Stimulated activated CD4-positive, alpha-beta T cell treated with anti-CD3 and anti-CD28 coated beads, Interleukin-4, amount 100 ng/mL, for 4 hours (primary cell): ENCODE data around the gene TMC8.
"Not testable (repeated sequence)": the region's sequence is repeated elsewhere in the genome, so short reads cannot be mapped to it uniquely, and the experiment has no call there.

Experiments used
- DNase-seq, 2 experiments: peaks; one replicate each; pipeline ENCODE4 v3.0.0-alpha.2; 2020

Gene TMC8

DNA sequence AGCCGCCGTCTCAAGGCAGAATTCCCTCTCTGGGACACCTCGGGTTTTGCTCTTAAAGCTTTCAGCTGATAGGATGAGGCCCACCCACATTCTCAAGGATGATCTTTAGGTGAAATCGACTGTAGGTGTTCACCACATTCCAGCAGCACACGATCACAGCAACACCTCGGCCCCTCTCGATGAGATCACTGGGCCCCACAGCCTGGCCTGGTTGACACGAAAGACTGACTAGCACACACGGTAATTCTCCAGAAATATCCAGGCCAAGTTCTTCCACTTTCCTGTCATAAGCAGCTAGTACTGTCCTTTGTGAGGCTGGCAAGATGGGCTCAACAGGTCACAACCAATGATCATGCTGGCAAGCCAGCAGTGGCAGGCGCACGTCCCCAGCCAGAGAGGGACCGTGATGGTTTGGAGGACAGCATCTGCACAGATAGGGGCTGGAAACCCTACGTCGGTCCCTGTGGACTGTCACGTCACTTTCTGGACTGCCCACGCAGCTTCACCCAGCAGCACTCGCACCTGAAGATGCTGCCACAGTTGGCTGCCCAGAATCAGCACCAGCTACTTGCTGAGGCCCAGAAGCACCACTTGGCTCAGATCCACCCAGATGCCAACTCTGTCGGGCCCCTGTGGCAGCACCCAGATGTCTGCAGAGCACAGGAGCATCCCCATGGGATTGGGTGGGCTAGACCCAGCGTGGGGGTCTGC is 19.4 kb upstream of the TMC8 start:
- no peak for DNase-seq

DNA sequence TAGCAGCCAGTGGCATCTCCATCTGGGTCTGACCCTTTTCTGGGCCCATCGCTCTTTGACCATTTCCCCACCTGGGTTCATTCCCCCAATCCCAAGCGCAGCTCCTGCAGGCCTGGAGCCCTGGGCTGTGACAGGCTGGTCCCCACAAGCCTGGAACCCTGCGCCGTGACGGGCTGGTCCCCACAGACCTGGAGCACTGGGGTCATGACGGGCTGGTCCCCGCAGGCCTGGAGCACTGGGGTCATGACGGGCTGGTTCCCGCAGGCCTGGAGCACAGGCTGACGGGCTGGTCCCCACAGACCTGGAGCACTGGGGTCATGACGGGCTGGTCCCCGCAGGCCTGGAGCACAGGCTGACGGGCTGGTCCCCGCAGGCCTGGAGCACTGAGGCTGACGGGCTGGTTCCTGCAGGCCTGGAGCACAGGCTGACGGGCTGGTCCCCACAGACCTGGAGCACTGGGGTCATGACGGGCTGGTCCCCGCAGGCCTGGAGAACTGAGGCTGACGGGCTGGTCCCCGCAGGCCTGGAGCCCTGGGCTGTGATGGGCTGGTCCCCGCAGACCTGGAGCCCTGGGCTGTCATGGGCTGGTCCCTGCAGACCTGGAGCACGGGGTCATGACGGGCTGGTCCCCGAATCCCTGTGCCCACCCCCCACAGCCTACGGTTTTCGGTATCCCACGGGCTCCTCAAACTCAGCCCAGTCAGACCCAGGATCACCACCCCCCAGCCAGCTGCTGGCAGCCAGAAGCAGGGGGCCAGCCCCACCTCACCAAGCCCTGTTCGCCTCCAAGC is 18.6 kb upstream of the TMC8 start:
- no peak for DNase-seq

DNA sequence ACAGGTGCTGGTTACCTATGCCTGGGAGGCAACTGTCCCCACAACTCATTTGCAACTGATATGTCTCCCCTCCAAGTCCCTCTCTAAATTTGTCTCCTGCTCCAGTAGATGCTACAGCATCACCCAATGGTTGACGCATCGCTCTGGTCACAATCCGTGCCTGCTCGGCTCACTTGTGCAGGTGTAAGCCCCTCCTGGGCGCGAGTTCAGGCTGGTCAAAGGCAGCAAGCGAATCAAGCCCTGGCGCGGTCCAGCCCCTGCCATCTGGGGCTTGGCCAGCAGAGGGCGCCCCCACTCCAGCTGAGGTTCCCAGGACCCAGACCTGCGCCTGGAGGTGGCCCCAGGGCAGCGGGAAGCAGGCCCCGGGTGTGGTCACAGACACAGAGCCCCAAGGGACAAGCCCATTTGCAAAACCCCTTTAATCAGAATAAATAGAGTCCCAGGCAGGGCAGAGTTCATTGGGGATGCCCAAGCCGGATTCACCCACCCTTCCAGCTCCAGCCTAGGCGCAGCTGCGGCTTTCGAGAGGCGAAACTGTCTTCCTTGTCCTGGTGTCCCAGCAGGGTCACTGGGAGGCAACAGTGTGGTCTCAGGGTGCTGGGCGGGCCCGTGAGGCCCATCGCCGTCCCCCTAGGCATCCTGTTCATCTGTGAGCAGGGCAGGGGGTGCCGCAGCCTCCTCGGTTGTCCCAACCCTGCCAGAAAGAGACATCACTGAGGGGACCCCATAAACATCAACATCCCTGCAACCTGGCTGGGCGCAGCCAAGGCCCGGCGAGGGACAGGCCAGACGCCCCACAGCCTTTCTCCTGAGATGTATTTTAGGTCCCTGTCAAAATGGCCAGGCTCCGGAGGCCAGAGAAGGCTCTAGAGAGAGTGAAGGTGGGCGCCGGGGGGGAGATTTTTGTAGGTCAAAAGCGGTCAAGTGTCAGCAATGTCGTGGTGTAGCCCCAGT is 17.8 kb upstream of the TMC8 start:
- DNase-seq: peak; percentile 57 to 81

DNA sequence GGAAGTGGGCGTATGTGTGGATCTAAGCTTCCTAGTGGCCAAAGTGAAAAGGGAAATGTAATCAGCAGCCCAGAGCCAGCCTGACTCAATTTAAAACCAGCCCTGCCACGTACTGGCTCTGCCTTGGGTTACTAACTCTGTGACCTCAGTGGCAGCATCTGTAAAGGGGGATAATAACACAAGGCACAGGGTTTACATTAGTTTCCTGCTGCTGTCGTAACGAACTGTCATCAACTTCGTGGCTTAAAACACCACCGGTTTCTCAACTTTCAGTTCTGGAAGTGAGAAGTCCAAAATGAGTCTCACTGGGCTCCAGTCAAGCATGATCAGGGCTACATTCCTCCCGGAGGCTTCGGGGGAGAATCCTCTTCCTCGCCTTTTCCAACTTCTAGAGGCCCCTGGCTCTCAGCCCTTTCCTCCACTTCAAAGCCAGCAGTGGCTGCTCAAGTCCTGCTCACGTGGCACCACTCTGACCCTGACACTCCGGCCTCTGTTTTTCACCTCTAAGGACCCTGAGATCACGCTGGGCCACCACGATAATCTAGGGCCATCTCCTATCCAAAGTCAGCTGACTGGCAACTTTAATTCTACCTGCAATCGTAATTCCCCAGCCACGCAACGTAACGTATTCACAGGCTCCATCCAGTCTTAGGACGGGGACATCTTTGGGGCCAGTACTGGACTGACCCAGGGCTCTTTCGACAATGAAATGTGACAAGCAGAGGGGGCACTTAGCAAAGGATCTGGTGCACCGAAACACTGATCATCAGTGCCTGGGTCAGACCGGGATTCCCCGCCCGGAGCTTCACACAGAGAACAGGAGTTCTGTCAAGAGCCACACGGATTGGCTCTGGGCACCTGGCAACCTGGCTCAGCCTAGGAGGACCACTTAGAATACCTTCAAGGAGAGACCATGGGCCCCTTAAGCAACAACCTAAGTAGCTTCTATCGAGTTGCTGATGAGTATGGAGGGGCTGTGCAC is 16.5 kb upstream of the TMC8 start:
- no peak for DNase-seq

DNA sequence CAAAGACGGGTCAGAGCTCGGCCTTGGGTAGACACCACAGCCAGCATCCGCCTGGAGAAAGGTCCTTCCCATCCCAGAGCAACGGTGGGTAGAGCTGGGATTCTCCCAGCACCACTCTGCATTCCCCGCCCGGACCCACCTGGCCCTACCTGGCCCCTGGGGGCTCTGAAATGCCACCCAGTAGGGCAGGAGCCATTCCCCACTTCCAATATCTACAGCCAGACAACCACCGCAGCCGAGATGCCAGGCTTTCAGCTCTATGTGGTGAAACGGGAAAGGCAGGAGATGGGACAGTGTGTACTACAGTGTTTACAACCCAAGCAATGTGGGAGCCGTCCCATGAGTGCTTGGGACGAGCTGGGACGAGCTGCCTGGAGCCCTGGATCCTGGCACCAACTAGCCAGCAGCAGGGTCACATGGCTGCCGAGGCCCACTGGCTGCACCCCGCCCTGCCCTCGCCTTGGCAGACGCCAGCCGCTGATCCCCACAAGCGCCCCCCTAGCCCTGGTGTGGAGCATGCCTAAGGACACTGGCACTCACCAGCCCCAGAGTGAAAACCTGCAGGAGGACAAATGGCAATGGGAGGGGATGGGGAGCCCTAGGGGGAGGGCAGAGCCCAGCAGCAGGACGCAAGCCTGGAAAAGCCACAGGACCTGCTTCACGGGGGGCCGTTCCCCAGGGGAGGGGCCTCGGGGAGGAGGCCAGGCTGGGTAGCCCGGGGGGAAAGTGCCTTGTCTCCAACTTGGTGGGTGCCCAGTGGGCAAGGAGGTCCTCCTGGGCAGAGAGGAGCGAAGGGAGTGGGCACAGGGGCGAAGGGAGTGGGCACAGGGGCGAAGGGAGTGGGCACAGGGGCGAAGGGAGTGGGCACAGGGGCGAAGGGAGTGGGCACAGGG is 15.5 kb upstream of the TMC8 start:
- DNase-seq: no peak

DNA sequence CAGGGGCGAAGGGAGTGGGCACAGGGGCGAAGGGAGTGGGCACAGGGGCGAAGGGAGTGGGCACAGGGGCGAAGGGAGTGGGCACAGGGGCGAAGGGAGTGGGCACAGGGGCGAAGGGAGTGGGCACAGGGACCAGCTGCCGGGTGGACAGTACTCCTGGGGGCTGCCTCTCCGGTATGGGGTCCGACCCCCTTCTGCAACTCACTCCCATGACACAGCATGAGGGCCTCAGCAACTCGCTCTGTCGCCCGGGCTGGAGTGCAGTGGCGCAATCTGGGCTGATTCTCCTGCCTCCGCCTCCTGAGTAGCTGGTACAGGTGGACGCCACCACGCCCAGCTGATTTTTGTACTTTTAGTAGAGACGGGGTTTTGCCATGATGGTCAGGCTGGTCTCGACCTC is 14.8 kb upstream of the TMC8 start:
- DNase-seq: not testable (repeated sequence)

DNA sequence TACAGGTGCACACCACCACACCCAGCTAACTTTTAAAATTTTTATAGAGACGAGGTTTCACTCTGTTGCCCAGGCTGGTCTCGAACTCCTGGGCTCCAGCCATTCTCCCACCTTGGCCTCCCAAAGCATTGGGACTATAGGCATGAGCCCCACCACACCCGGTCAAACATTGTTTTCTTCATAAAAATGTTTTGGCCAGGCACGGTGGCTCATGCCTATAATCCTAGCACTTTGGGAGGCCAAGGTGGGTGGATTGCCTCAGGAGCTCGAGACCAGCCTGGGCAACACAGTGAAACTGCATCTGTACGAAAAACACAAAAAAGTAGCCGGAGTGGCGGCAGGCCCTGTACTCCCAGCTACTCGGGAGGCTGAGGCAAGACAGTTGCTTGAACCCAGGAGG is 14.2 kb upstream of the TMC8 start:
- DNase-seq: no peak

DNA sequence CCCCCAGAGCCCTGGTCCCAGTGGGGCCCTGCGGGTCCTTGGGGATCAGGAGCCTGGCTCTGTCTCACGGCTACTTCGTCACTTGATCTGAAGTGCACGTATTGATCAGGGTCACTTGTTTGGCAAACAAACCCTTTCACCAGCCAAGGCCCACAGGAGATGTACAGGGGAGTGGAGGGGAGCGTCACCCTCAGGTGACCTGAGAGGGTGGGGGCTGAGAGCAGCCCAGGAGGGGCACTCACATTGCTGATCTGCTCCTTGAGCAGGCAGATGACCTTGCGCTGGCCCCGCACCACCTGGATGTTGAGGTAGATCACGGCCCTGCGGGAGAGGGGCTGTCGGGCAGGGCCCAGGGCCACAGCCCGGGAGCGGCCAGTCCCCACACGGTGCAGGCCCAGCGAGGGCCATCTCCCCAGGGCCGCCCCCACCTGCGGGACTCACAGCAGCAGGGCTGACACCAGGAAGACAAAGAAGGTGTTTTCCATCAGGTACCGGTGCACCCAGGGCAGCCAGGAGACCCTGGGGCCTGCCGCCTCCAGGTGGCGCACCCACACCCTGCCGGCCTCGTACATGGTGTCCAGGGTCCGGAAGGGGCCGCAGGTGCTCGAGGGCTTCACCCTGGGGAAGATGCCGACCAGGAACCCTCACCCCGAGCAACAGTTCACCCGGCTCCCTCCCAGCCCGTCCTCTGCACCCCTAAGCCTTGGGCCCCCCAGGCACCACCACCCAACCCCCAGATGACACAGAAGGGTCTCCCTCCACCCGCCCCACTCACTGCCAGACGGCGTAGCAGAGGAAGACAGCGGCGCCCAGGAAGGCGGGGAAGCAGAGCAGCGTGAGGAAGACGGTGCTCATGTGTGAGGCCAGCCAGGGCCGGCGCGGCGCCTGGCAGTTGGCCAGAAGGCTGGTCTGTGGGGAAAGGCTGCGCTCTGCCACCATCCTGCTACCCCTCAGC is 13.3 kb upstream of the TMC8 start:
- DNase-seq: no peak

DNA sequence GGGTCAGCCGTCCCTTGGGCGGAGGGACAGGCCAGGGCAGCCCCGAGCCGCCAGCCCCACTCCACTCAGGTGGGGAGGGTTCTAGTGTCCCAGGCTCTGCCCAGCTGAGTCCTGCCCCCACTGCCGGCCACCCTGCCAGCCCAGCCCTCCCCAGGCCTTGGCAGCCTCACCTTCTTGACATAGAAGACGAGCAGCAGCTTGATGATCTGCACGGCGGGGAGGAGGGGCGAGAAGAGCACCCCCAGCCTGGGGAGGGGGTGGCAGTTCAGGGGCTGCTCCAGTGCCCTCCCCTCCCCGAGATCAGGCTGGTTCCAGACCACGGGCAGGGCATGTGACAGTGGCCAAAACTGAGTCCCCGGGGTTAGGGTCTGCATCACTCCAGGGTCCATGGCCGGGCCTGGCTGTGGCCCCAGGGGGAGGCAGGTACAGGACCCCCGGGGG is 11.8 kb upstream of the TMC8 start:
- no peak for DNase-seq

DNA sequence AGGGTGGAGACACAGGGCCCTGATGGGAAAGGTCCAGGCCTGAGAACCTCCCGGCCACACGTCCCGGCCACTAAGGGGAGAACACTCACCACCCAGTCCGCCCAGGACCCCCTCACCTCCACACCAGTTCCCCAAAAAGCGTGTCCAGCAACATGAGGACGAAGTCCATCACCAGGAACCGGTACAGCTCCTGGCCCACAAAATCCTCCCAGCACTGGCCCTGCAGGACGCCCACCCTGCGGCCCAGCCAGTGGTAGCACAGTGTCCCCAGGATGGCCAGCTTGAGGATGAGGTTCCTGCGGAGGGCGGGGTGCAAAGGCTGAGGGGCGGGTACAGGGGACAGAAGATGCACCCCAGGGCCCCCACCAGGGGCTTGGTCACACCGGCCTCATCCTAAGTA is 10.0 kb upstream of the TMC8 start:
- no peak for DNase-seq

DNA sequence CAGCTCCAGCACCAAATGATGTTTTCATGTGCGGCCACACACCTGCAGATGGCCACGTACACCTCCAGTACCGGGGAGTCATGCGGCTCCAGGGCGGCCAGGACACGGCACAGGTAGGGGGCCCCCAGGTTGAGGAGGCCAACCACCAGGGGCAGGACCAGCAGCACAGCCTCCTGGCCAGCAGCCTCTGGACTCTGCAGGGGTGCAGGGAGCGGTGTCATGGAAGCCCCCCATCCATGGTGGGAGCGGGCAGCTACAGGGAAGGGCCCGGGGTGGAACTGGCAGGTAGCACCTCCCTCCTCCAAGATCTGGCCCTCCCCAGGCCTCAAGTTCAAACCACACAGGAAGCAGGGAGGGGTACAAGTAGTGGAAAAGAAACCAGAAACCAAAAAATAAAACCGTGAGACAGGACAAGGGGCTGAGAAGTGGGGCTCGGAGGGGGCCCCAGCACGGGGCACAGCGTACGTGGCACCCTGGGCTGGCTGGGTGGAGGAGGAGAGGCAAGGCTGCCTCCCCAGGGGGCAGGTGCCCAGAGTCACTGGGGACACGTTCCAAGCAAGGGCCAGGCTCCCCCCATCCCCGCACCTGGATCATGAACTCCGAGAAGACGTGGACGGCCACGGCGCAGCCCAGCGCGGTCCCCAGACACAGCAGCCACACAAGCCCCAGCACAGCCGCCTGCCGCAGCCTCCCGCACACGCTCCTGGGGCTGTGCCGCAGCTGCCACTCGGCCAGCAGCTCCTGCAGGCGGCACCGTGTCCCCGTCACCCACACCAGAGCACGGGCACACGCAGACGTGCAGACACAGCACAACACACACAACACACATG is 9.4 kb upstream of the TMC8 start:
- peak in 1 of 2 experiments; percentile 38 for DNase-seq

DNA sequence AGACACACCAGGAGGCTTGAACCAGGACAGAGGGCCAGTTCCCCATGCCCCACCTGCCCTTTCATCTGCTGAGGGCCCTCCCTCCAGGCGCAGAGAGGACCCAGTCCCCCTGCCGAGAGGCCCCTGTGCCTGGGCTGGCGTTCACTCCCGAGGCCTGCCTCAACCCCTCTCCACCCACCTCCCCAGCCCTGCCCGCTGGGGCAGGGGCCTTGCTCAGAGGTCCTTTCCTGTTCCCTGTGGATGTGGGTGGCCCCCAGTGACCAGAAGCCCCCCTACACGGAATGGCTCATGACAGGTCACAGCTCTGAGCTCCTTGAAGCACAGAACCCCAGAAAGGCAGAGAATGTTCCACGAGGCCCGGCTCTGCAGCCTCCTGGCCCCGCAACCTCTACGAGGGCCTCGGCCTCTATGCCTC is 8.8 kb upstream of the TMC8 start:
- no peak for DNase-seq

DNA sequence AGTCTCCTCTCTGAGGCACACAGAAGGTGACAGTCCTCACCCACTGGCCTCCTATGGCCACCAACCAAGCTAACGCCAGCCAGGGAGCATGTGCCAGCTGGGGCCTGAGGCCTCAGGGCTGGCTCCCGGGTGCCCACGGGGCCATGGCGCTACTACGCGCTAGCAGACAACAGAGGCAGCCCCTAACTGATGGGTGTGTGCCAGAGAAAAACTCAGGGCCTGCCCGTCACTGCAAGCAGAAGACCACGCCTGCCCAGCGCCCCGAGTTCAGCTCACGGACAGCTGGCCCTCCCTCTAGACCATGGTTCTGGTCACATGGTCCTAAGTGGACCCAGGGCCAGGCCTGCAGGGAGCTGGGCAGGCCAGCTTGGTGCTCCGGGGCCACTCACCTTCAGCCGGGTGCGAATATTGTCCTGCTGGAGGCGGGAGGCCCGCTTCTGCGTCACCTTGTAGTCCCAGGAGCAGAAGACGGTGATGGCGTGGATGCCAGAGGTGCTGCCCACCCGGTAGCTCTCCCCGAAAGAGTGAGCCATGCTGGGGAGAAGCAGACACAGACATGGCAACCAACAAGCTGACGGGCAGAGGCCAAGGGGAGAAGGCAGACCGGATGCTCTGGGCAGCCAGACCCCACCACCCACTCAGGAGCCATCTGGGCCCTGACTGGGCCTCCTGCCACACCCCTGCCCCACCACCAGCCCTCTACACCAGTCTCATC is 8.2 kb upstream of the TMC8 start:
- DNase-seq: no peak

DNA sequence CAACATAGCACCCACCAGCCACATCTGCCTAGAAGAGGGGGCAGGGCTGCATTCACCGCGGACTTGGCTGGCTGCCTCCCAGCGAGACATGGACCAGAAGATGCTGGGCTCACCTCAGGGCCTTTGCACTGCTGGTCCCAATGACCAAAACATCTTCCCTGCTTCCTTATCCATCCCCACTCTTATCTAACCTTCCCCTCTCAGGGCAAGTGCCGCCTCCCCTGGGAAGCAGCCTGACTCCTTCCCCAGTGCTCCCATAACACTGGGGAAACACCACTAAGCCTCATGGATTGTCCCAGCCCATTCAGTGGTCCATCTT is 7.7 kb upstream of the TMC8 start:
- no peak for DNase-seq

DNA sequence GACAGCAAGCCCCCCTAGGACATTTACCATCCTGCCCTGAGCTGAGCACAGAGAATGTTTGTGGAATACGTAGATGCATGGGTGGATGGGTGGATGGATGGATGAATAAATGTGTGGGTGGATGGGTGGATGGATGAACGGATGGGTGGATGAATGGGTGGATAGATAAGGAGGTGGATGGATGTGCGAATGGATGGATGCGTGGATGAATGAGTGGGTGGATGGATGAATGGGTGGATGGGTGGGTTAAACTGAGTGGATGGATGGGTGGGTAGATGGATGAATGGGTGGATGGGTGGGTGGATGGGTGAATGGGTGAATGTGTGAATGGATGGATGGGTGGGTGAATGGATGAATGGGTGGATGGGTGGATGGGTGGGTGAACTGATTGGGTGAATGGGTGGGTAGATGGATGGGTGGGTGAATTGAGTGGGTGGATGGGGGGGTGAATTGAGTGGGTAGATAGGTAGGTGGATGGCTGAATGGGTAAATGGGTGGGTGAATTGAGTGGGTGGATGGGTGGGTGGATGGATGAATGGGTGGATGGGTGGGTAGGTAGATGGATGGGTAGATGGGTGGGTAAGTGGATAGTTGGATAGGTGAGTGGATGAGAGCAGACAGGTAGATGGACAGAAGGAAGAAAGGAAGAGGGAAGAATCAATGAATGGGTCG is 7.2 kb upstream of the TMC8 start:
- DNase-seq: peak in 1 of 2 experiments; percentile 62

DNA sequence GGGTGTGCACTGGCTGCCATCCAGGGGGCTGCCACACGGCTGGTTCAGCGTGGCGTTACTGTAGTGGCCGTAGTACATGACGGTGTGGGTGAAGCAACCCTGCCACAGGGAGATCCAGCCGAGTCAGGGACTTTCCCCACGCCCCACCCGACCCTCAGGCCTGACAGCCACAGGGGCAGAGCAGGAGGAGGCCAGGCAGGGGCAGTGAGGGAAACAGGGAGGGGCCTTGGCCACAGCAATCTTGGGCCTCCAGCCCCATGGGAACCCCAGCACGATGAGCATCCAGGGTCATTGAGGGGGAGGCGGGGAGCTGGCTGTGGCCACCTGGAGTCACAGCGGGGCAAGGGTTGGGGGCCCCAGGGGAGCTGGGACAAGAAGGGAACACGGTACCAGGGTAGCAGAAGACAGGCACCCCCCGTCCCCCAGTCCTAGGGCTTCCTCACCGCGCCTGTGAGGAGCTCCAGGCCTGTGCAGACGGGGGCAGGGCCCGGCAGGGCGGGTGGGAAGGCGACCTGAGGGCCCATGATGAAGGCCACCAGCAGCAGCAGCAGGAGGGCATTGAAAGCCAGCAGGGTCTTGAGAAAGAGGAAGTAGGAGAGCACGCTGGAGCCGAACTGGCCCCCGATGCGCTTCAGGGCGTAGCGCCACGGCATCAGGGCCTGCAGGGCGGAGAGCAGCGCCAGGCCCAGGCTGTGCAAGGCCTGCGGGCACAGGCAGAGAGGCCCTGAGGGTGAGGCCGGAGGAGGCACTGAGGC is 6.3 kb upstream of the TMC8 start:
- no peak for DNase-seq

DNA sequence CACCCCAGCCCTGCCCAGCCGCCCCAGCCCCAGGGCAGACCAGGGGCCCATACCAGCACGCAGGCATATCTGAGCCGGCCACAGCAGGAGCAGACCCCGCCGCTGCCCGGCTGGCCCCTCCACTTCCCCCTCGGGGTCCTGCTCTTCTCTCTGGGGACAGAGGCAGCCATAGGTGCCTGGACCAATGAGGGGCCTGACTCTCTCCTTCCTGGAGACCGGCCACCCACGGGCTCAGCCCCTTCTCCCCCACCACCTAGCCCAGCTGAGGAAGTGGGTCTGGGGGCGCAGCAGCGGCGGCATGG is 5.8 kb upstream of the TMC8 start:
- no peak for DNase-seq
